Measurements from ENCODE around the gene PPP1R13B.

PPP1R13B gene

GRCh38 chr14:103811189-103811588 lies 36.2 kb downstream of the PPP1R13B start:
- no peaks in the 10 kb centered on the region for H3K4me1 ChIP-seq (ENCODE audit: low read length)
- no peaks in the 10 kb centered on the region for H3K27me3 ChIP-seq (ENCODE audit: low read depth, low read length)
- no peak overlapping the region for H2AFZ ChIP-seq (ENCODE audit: low read depth, low read length)
- TF ChIP-seq EZH2phosphoT487 (IDR thresholded peaks at IDR 0.05; ENCODE audit: low read depth) (no peak), CTCF (IDR thresholded peaks at IDR 0.05; ENCODE audit: low read depth, low read length) (no peak)
- no peak overlapping the region for H3K4me2 ChIP-seq (ENCODE audit: low read length)
- H4K20me1 ChIP-seq (ENCODE audit: insufficient read depth, low read length) = no peaks in the 10 kb centered on the region
- no peak overlapping the region for H3K9ac ChIP-seq (ENCODE audit: low read length)
- no peaks in the 10 kb centered on the region for H3K36me3 ChIP-seq (replicated peaks; ENCODE audit: low read depth, low read length)
- H3K4me3 ChIP-seq (ENCODE audit: low read length) = no peak overlapping the region
- no peaks in the 10 kb centered on the region for H3K9me3 ChIP-seq (ENCODE audit: insufficient read depth, low read length)
- H3K79me2 ChIP-seq (ENCODE audit: low read length) = no peaks in the 10 kb centered on the region
- H3K27ac ChIP-seq (ENCODE audit: low read length) = no peak overlapping the region

GRCh38 chr14:103808403-103809001 lies 38.9 kb downstream of the PPP1R13B start:
- H3K36me3 ChIP-seq (replicated peaks; ENCODE audit: low read depth, low read length) = no peaks in the 10 kb centered on the region
- H3K9ac ChIP-seq (ENCODE audit: low read length) = no peak overlapping the region
- H3K27ac ChIP-seq (ENCODE audit: low read length) = no peak overlapping the region
- H3K27me3 ChIP-seq (ENCODE audit: low read depth, low read length) = no peaks in the 10 kb centered on the region
- no peaks in the 10 kb centered on the region for H4K20me1 ChIP-seq (ENCODE audit: insufficient read depth, low read length)
- H3K4me3 ChIP-seq (ENCODE audit: low read length) = no peak overlapping the region
- no peaks in the 10 kb centered on the region for H3K79me2 ChIP-seq (ENCODE audit: low read length)
- no peaks in the 10 kb centered on the region for H3K9me3 ChIP-seq (ENCODE audit: insufficient read depth, low read length)
- no peak overlapping the region for H3K4me2 ChIP-seq (ENCODE audit: low read length)
- no peak overlapping the region for H2AFZ ChIP-seq (ENCODE audit: low read depth, low read length)
- TF ChIP-seq EZH2phosphoT487 (IDR thresholded peaks at IDR 0.05; ENCODE audit: low read depth) (no peak), CTCF (IDR thresholded peaks at IDR 0.05; ENCODE audit: low read depth, low read length) (peak; percentile 84)
- no peaks in the 10 kb centered on the region for H3K4me1 ChIP-seq (ENCODE audit: low read length)

GRCh38 chr14:103806805-103807204 lies 40.6 kb downstream of the PPP1R13B start:
- Histone ChIP-seq H3K4me2 (ENCODE audit: low read length) (no peak overlapping the region), H2AFZ (ENCODE audit: low read depth, low read length) (no peak overlapping the region), H3K27me3 (ENCODE audit: low read depth, low read length) (no peaks in the 10 kb centered on the region), H3K79me2 (ENCODE audit: low read length) (no peaks in the 10 kb centered on the region), H4K20me1 (ENCODE audit: insufficient read depth, low read length) (no peaks in the 10 kb centered on the region), H3K27ac (ENCODE audit: low read length) (no peak overlapping the region), H3K36me3 (replicated peaks; ENCODE audit: low read depth, low read length) (no peaks in the 10 kb centered on the region), H3K4me1 (ENCODE audit: low read length) (no peaks in the 10 kb centered on the region), H3K9ac (ENCODE audit: low read length) (no peak overlapping the region), H3K9me3 (ENCODE audit: insufficient read depth, low read length) (no peaks in the 10 kb centered on the region), H3K4me3 (ENCODE audit: low read length) (no peak overlapping the region)
- TF ChIP-seq CTCF (IDR thresholded peaks at IDR 0.05; ENCODE audit: low read depth, low read length) = no peak
- no peak for TF ChIP-seq EZH2phosphoT487 (IDR thresholded peaks at IDR 0.05; ENCODE audit: low read depth)

- Histone ChIP-seq H3K79me2 (ENCODE audit: low read length) (no peaks in the 10 kb centered on the region), H3K9ac (ENCODE audit: low read length) (no peak overlapping the region), H3K4me3 (ENCODE audit: low read length) (no peak overlapping the region), H4K20me1 (ENCODE audit: insufficient read depth, low read length) (no peaks in the 10 kb centered on the region), H3K4me2 (ENCODE audit: low read length) (no peak overlapping the region), H3K4me1 (ENCODE audit: low read length) (no peaks in the 10 kb centered on the region), H3K36me3 (replicated peaks; ENCODE audit: low read depth, low read length) (no peaks in the 10 kb centered on the region), H3K27me3 (ENCODE audit: low read depth, low read length) (no peaks in the 10 kb centered on the region), H2AFZ (ENCODE audit: low read depth, low read length) (no peak overlapping the region), H3K9me3 (ENCODE audit: insufficient read depth, low read length) (no peaks in the 10 kb centered on the region), H3K27ac (ENCODE audit: low read length) (no peak overlapping the region)
- no peak for TF ChIP-seq EZH2phosphoT487 (IDR thresholded peaks at IDR 0.05; ENCODE audit: low read depth)
- no peak for TF ChIP-seq CTCF (IDR thresholded peaks at IDR 0.05; ENCODE audit: low read depth, low read length)
These were observed 41.7 kb downstream of the PPP1R13B start for GRCh38 chr14:103805708-103806107.

Data from OCI-LY3 (cell line).